Osteoblast (primary cell): ENCODE measurements around the gene CCDC184. TPM values are rescaled to one million over a fixed set of nuclear protein-coding genes. Genes with fewer than 3 reads are reported as not detected.
A peak's percentile ranks its signal among the peaks of the same experiment; 100 is the strongest.

Source experiments
- DNase-seq: peaks from one replicate; pipeline ENCODE4 v3.0.0; 2011; ENCODE audit warnings: low spot score, mixed read lengths; ENCODE audit not compliant: insufficient read length; ENCODE audit errors: missing footprints
- H2AFZ ChIP-seq: 2 replicates; pipeline ENCODE4 v1.6.0; 2011; ENCODE audit warnings: mild to moderate bottlenecking, low read length
- H3K27ac ChIP-seq: 2 replicates; pipeline ENCODE4 v1.5.1; 2011; ENCODE audit warnings: mild to moderate bottlenecking, low read depth, low read length, moderate library complexity
- H3K27me3 ChIP-seq: 2 replicates; pipeline ENCODE4 v1.6.0; 2012; ENCODE audit warnings: mild to moderate bottlenecking, control low read depth, inconsistent platforms, low read length, moderate library complexity; ENCODE audit not compliant: insufficient read depth
- H3K36me3 ChIP-seq: 2 replicates; pipeline ENCODE4 v1.5.1; 2011; ENCODE audit warnings: mild to moderate bottlenecking, low read length, control low read depth, moderate library complexity; ENCODE audit not compliant: insufficient read depth
- H3K4me1 ChIP-seq: 2 replicates; pipeline ENCODE4 v1.5.1; 2011; ENCODE audit warnings: mild to moderate bottlenecking, low read length, control low read depth, moderate library complexity; ENCODE audit not compliant: insufficient read depth
- H3K4me2 ChIP-seq: 2 replicates; pipeline ENCODE4 v1.6.0; 2011; ENCODE audit warnings: mild to moderate bottlenecking, low read length; ENCODE audit not compliant: insufficient read depth
- H3K4me3 ChIP-seq: fragments of 200-600 bp; sonication (generic); 3 replicates; pipeline ENCODE4 v1.5.1; 2012; ENCODE audit warnings: mild to moderate bottlenecking, low read length, inconsistent platforms; ENCODE audit not compliant: insufficient read depth
- H3K79me2 ChIP-seq: 2 replicates; pipeline ENCODE4 v1.6.0; 2012; ENCODE audit warnings: mild to moderate bottlenecking, low read length, control low read depth, inconsistent platforms; ENCODE audit not compliant: insufficient read depth
- H3K9me3 ChIP-seq: 2 replicates; pipeline ENCODE4 v1.5.1; 2011; ENCODE audit warnings: low read depth, low read length, control low read depth
- H4K20me1 ChIP-seq: 2 replicates; pipeline ENCODE4 v1.6.0; 2012; ENCODE audit warnings: mild to moderate bottlenecking, low read length, control low read depth; ENCODE audit not compliant: insufficient read depth
- total RNA-seq: library from RNA; depleted of rRNA; stranded (reverse); fragments of >200 nt; gene quantifications from 2 replicates; pipeline ENCODE4 v1.2.3, GENCODE V29; 2012
- TF ChIP-seq, protein P1 (sequence below): IDR thresholded peaks from 2 replicates; pipeline ENCODE4 v1.5.1; 2011; ENCODE audit warnings: mild to moderate bottlenecking, low read depth, low read length, moderate library complexity; ENCODE audit errors: extremely low read depth

The CCDC184 gene
- total RNA-seq, 1 donor, result under 0.01 TPM

DNA sequence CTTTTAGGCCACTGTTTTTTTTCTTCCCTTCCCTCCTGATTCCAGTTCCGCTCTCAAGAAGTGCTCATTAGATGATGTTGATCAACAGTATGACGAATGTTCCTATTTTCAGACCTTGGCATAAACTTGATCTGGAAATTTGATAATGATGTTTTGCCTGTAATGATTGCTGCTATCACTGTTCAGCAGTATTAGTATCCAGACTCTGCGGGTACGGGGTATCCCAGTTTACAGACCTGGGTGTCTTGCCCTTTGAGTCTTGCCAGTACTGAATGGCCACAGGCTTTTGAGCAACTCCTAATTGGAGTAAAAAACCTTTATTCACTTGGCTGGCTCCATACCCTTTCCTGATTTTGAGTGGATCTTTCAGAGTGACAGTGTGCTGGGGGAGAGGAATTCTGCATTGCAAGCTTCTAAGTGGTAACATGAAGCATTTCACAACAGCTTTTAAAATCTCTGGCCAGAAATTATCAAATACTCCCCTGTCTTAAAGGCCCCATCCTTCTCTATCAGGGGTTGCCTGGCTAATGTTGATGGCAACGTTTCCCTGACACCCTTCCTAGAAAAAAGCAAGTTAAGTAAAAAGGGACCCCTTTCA lies 20.2 kb upstream of the CCDC184 start:
- Histone ChIP-seq H3K9me3 (no peaks in the 10 kb centered on the region), H2AFZ (no peak overlapping the region), H3K79me2 (no peaks in the 10 kb centered on the region), H3K27me3 (peaks cover 14% of the 10 kb centered on the region), H3K27ac (no peak overlapping the region), H3K36me3 (no peaks in the 10 kb centered on the region), H3K4me2 (no peak overlapping the region), H4K20me1 (no peaks in the 10 kb centered on the region), H3K4me1 (no peaks in the 10 kb centered on the region), H3K4me3 (no peak overlapping the region)
- DNase-seq, result no peak
- TF ChIP-seq, protein P1, sequence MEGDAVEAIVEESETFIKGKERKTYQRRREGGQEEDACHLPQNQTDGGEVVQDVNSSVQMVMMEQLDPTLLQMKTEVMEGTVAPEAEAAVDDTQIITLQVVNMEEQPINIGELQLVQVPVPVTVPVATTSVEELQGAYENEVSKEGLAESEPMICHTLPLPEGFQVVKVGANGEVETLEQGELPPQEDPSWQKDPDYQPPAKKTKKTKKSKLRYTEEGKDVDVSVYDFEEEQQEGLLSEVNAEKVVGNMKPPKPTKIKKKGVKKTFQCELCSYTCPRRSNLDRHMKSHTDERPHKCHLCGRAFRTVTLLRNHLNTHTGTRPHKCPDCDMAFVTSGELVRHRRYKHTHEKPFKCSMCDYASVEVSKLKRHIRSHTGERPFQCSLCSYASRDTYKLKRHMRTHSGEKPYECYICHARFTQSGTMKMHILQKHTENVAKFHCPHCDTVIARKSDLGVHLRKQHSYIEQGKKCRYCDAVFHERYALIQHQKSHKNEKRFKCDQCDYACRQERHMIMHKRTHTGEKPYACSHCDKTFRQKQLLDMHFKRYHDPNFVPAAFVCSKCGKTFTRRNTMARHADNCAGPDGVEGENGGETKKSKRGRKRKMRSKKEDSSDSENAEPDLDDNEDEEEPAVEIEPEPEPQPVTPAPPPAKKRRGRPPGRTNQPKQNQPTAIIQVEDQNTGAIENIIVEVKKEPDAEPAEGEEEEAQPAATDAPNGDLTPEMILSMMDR, result no peak

DNA sequence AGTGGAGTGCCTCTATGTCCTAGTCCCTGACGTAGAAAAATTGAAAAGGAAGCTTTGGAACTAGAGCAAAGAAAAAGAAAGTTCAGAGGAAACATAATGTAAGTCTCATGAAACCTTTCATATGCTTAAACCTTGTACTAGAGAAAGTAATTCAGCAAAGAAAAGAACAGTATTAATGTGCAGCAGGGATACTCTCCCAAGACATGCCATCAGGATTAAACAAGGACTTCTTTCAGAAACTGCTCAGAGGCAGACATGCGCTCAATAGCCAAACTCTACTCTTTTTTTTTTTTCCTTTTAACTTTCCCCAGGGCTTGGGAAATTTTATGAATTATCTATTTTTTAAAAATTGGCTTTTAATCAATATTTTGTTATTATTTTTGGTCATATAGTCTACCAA lies 19.0 kb upstream of the CCDC184 start:
- H3K4me2 ChIP-seq, result no peak overlapping the region
- DNase-seq, result no peak

DNA sequence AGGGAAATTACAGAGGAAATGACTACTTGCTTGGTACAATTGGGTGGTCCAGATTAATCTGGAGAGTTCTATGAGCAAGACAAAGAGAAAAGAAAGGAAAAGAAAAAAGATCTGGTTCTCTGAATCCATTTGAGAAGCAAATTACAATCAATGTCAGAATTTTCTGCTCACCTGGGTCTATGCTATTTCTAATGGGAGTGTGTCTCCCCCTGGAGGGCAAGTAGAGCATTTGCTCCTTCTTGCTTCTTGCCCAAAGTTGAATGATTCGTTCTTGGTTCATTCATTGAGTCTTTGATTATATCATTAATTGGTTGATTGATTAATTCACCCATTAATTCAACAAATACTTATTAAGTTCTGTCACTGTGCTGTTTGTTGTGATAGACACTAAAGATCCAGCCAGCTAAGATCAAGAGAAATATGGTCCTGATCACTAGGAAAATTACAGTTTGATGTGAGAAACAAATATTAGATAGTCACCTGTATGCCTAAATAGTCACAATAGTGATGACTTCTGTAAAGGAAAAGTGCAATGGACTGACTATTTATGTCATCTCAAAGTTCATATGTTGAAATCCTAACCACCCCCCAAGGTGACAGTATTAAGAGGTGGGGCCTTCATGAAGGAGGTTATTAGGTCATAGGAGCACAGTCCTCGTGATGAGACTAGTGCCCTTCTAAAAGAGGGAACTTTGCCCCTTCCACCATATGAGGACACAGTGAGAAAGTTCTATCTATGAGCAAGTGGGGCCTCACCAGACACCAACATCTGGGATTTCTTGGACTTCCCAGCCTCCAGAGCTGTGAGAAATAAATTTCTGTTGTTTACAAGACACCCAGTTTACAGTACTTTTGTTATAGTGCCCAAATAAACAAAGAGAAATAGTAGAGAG lies 18.1 kb upstream of the CCDC184 start:
- H3K9me3 ChIP-seq, result no peaks in the 10 kb centered on the region
- H3K4me2 ChIP-seq, result no peak overlapping the region
- peaks cover 14% of the 10 kb centered on the region for H3K27me3 ChIP-seq
- H4K20me1 ChIP-seq, result no peaks in the 10 kb centered on the region
- H3K79me2 ChIP-seq, result no peaks in the 10 kb centered on the region
- no peak overlapping the region for H3K4me3 ChIP-seq
- peak; percentile 86 for DNase-seq
- TF ChIP-seq, protein P1, result peak; percentile 93
- no peaks in the 10 kb centered on the region for H3K36me3 ChIP-seq
- no peak overlapping the region for H3K27ac ChIP-seq
- no peak overlapping the region for H2AFZ ChIP-seq
- H3K4me1 ChIP-seq, result no peaks in the 10 kb centered on the region

More for the DNA sequence above, 19.0 kb upstream of the CCDC184 start:
- no peaks in the 10 kb centered on the region for H3K79me2 ChIP-seq
- no peaks in the 10 kb centered on the region for H3K4me1 ChIP-seq
- H2AFZ ChIP-seq, result no peak overlapping the region
- H3K36me3 ChIP-seq, result no peaks in the 10 kb centered on the region
- H3K27ac ChIP-seq, result no peak overlapping the region
- H3K27me3 ChIP-seq, result peaks cover 14% of the 10 kb centered on the region
- H3K9me3 ChIP-seq, result no peaks in the 10 kb centered on the region
- no peaks in the 10 kb centered on the region for H4K20me1 ChIP-seq
- no peak overlapping the region for H3K4me3 ChIP-seq
- TF ChIP-seq, protein P1, result no peak

DNA sequence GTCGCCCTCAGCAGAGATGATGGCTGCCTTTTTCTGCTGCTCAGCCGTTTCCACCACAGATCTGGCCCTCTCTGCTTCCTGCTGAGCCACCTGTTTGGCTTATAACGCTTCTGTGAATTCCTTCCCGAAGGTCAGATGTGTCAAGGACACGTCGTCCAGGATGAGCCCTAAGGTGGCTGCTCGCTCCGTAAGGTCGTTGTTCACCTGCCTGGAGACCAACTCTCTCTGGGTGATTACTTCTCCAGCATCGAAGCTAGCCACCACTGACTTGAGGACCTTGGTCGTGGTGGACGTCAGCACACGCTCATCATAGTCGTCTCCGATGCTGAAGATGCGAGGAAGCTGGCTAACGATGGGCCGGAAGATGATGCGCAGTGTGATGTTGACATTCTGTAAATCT lies 14.4 kb upstream of the CCDC184 start:
- no peaks in the 10 kb centered on the region for H3K79me2 ChIP-seq
- TF ChIP-seq, protein P1, result no peak
- no peak overlapping the region for H3K4me2 ChIP-seq
- no peak overlapping the region for H2AFZ ChIP-seq
- no peaks in the 10 kb centered on the region for H3K36me3 ChIP-seq
- H3K4me3 ChIP-seq, result no peak overlapping the region
- H4K20me1 ChIP-seq, result no peaks in the 10 kb centered on the region
- no peaks in the 10 kb centered on the region for H3K9me3 ChIP-seq
- H3K27me3 ChIP-seq, result peaks cover 6% of the 10 kb centered on the region
- no peak overlapping the region for H3K27ac ChIP-seq
- no peaks in the 10 kb centered on the region for H3K4me1 ChIP-seq
- DNase-seq, result peak; percentile 62
